Measurements from ENCODE around the gene HRG.
A peak's percentile ranks its signal among the peaks of the same experiment; 100 is the strongest.
"Not testable (repeated sequence)": the region's sequence is repeated elsewhere in the genome, so short reads cannot be mapped to it uniquely, and the experiment has no call there.

The HRG gene

DNA sequence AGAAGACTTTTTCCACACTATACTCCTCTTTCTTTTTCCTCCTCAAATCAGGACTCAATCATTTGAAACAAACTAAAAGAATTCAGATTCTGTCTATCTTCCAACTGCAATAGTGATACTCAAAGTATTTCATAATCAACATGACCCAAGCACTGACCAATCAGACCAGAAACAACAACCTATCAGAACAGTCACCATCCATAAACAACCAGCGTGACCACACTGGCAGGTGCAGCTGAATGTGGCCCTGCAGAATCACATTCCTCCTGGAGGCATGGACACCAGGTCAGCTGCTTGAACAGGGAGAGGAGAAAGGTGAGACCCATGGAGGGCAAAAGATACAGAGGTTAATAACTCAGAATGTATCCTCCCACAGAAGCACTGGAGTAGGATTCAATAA lies 13.3 kb downstream of the HRG start:
- no peak for TF ChIP-seq GATA1 (IDR thresholded peaks at IDR 0.05; ENCODE audit: low read depth, low read length)
- no peak for TF ChIP-seq POLR2A (IDR thresholded peaks at IDR 0.05; ENCODE audit: low read length)
- DNase-seq = no peak

DNA sequence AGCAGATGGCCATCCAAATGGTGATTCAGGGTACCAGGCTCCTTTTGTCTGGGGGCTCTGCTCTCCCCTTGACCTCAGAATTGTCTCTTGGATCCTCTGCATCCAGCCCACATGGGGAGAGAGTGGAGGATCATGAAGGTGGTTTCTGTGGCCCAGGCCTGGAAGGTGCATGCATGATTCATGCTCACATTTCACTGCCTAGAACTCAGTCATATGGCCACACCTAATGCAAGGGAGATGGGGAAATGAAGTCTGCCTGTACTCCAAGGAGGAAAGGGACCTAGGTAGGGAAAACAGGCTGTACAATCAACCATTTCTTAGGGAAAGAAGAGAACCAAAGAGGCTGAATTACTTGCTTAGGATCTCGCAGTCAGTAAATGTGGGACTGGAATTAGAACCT lies 15.1 kb downstream of the HRG start:
- DNase-seq = no peak
- no peak for TF ChIP-seq GATA1 (IDR thresholded peaks at IDR 0.05; ENCODE audit: low read depth, low read length)
- no peak for TF ChIP-seq POLR2A (IDR thresholded peaks at IDR 0.05; ENCODE audit: low read length)

DNA sequence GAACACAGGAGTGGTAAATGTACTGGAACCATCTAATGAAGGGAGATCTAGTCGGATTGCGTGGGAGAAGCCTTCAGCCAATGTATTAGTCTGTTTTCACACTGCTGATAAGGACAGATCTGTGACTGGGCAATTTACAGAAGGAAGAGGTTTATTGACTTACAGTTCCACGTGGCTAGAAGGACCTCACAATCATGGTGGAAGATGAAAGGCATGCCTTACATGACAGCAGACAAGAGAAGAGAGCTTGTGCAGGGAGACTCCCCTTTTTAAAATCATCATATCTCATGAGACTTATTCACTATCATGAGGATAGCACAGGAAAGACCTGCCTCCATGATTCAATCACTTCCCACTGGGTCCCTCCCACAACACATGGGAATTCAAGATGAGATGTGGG lies 17.0 kb downstream of the HRG start:
- TF ChIP-seq GATA1 (IDR thresholded peaks at IDR 0.05; ENCODE audit: low read depth, low read length) (no peak), POLR2A (IDR thresholded peaks at IDR 0.05; ENCODE audit: low read length) (no peak)

DNA sequence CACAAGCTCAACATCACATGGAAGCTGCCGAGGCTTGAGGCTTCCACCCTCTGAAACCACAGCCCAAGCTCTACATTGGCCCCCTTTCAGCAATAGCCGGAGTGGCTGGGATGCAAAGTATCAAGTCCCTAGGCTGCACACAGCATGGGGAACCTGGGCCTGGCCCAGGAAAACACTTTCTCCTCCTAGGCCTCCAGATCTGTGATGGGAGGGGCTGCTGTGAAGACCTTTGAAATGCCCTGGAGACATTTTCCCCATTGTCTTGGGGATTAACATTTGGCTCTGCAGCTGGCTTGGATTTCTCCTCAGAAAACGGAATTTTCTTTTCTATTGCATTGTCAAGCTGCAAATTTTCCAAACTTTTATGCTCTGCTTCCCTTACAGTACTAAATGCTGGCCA lies 18.2 kb downstream of the HRG start:
- TF ChIP-seq POLR2A (IDR thresholded peaks at IDR 0.05; ENCODE audit: low read length) = no peak
- no peak for TF ChIP-seq GATA1 (IDR thresholded peaks at IDR 0.05; ENCODE audit: low read depth, low read length)
- DNase-seq = no peak

More for the DNA sequence above, 17.0 kb downstream of the HRG start:
- no peak for DNase-seq

DNA sequence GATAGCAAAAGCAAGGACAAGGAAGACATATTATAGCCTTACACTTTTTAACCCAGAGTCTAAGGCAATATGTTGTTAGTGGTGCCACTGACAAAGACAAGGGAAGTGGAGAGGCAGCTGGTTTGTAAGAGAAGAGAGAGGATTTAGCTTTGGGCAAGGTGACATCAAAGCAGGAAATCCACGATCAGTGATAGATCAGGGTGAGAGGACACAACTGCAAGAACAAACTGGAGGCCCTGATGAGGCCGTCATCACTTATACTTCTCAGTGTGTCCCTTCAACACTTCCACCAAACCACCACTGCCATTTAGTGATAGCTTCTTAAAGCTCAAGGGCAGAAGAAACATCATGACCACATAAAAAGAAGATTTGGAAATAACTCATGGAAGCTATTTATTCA lies 20.7 kb downstream of the HRG start:
- not testable (repeated sequence) for DNase-seq

DNA sequence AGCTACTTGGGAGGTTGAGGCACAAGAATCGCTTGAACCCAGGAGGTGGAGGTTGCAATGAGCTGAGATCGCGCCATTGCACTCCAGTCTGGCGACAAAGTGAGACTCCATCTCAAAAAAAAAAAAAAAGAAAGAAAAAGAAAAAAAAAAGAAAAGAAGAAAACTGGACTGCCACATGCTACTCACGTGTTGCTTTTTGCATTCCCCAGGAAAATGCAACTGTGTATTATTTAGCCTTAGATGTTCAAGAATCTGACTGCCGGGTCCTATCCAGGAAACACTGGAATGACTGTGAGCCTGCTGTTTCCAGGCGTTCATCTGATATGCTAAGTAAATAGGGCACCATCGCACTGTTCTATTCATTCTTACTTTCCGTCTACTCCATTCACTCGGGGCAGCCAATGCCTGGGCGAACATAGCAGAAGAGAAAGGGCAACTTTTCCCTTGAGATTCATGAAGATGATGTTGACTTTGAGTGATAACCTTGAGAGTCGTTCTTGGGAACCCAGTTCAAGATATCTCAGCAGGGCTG lies 21.4 kb downstream of the HRG start:
- DNase-seq = no peak
- no peak for TF ChIP-seq POLR2A (IDR thresholded peaks at IDR 0.05; ENCODE audit: low read length)
- TF ChIP-seq GATA1 (IDR thresholded peaks at IDR 0.05; ENCODE audit: low read depth, low read length) = no peak

DNA sequence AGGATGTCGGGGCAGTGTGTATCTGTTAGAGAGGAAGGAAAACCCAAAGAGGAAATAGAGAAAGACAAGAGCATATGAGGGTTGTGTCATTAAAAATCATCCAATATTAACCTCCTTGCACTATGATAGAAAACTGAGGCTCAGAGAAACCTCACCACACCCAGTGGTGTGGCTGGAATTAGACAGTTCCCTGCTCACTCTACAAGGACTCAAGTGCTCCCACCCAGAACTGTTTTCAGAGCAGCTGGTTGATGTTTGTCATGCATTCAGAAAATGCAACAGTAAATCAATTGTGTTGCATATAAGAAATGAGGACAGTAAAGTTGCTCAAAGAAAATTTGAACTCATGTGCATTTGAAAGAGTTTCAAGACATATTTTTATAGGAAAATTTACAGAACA lies 24.5 kb downstream of the HRG start:
- not testable (repeated sequence) for DNase-seq

DNA sequence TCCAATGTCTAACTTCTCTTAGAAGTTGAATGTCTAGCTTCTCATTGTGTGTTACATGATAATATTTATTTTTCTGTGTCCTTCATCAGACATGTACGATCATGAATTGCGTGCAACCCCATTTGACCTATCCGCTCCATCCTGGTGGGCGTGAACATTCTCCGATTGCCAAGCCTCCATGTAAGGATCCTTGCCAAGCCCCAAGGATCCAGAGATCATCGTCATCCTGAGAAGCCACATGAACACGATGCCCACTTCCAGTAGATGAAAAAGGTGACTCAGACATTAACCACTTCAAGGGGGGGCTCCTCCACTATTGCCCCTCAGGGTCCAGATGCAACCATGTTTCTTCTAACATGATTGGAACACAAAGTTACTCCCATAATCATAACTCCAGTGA lies 25.9 kb downstream of the HRG start:
- no peak for TF ChIP-seq GATA1 (IDR thresholded peaks at IDR 0.05; ENCODE audit: low read depth, low read length)
- no peak for TF ChIP-seq POLR2A (IDR thresholded peaks at IDR 0.05; ENCODE audit: low read length)
- no peak for DNase-seq

DNA sequence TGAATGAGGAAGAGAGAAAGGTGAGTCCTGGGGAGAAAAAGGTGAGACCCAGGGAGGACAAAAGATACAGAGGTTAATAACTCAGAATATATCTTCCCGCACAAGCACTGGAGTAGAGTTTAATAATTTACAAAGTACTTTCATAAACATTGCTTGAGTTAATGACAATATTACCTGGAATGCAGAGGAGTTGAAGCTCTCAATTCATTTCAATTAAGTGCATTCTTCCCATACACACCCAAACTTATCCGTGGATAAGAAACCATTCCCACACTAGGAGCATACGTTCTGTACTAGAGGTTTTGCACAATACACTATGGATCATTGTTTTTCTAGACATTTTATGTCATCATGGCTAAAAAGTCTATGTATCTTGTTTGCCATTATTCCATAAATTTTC lies 28.0 kb downstream of the HRG start:
- TF ChIP-seq GATA1 (IDR thresholded peaks at IDR 0.05; ENCODE audit: low read depth, low read length) (no peak), POLR2A (IDR thresholded peaks at IDR 0.05; ENCODE audit: low read length) (no peak)
- no peak for DNase-seq

DNA sequence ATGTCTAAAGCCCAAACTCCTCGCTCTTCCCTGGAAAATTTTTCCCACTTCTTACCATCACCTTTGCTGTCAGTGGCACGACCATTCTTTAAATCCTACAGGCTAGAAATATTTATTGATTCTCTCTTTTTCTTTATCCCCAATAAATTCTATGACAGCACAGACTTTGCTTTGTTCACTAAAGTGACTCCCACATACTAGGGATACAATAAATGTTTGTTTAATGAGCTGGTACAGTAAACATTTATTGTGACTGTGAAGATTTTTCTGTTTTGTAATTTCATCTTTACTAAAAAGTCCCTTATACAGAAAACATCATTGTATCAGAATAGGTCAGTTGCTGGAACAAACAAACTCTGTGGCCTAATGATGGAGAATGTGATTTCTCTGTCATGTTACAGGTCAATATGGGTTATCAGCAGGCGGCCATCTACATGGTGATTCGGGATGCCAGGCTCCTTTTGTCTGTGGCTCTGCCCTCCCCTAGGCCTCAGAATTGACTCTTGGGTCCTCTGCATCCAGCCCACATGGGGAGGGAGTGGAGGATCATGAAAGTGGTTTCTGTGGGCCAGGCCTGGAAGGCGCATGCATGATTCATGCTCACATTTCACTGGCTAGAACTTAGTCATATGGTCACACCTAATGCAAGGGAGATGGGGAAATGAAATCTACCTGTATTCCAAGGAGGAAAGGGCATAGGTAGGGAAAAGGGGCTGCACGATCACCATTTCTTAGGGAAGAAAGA lies 28.6 kb downstream of the HRG start:
- DNase-seq = no peak
- TF ChIP-seq POLR2A (IDR thresholded peaks at IDR 0.05; ENCODE audit: low read length) (no peak), GATA1 (IDR thresholded peaks at IDR 0.05; ENCODE audit: low read depth, low read length) (no peak)

DNA sequence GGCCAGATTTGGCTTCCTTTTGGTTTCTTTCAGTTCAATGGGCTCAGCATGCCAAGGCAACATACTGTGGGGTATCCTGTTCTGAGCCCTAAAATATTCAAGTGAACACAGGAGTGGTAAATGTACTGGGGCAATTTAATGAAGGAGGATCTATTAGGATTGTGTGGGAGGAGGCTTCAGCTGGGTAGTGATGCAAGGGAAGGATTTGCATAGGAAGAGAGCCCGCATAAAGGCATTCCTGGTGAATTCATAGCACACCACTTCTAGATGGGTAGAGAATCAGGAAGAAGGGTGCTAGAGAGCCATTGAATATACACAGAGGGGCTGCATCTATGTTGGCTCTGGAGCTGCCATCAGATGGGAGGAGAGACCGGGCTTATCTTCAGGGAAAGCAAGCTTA lies 30.7 kb downstream of the HRG start:
- DNase-seq = no peak
- TF ChIP-seq POLR2A (IDR thresholded peaks at IDR 0.05; ENCODE audit: low read length) (no peak), GATA1 (IDR thresholded peaks at IDR 0.05; ENCODE audit: low read depth, low read length) (no peak)

DNA sequence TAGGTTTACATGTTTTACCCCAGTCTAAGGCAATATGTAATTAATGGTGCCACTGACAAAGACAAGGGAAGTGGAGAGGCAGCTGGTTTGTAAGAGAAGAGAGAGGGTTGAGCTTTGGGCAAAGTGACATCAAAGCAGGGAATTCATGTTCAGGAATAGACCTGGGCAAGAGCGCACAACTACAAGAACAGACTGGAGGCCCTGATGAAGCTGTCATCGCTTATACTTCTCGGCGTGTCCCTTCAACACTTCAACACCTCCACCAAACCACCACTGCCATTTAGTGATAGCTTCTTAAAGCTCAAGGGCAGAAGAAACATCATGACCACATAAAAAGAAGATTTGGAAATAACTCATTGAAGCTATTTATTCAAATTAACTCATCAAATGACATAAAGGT lies 31.7 kb downstream of the HRG start:
- no peak for DNase-seq
- TF ChIP-seq GATA1 (IDR thresholded peaks at IDR 0.05; ENCODE audit: low read depth, low read length) (no peak), POLR2A (IDR thresholded peaks at IDR 0.05; ENCODE audit: low read length) (no peak)

DNA sequence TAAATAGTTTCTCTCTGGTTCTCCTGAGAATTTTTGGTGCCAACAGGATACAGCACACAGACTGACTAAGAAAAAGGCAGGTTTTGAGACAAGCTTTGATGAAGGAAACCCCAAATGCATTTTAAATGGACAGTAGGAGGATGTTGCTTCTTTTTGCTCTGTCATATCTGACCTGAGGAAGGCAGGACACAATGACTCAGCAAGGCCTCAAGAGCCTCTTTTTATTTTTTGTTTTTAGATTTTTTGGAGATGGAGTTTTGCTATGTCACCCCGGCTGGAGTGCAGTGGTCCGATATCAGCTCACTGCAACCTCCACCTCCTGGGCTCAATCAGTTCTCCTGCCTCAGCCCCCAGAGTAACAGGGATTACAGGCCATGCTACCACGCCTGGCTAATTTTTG lies 34.5 kb downstream of the HRG start:
- TF ChIP-seq GATA1 (IDR thresholded peaks at IDR 0.05; ENCODE audit: low read depth, low read length) = no peak
- no peak for TF ChIP-seq POLR2A (IDR thresholded peaks at IDR 0.05; ENCODE audit: low read length)
- peak; percentile 69 to 73 for DNase-seq

DNA sequence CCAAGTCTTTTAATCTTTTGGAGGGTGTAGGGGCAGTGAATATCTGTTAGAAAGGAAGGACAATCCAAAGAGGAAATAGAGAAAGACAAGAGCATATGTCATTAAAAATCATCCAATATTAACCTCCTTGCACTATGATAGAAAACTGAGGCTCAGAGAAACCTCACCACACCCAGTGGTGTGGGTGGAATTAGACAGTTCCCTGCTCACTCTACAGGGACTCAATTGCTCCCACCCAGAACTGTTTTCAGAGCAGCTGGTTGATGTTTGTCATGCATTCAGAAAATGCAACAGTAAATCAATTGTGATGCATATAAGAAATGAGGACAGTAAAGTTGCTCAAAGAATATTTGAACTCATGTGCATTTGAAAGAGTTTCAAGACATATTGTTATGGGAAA lies 36.6 kb downstream of the HRG start:
- not testable (repeated sequence) for DNase-seq

DNA sequence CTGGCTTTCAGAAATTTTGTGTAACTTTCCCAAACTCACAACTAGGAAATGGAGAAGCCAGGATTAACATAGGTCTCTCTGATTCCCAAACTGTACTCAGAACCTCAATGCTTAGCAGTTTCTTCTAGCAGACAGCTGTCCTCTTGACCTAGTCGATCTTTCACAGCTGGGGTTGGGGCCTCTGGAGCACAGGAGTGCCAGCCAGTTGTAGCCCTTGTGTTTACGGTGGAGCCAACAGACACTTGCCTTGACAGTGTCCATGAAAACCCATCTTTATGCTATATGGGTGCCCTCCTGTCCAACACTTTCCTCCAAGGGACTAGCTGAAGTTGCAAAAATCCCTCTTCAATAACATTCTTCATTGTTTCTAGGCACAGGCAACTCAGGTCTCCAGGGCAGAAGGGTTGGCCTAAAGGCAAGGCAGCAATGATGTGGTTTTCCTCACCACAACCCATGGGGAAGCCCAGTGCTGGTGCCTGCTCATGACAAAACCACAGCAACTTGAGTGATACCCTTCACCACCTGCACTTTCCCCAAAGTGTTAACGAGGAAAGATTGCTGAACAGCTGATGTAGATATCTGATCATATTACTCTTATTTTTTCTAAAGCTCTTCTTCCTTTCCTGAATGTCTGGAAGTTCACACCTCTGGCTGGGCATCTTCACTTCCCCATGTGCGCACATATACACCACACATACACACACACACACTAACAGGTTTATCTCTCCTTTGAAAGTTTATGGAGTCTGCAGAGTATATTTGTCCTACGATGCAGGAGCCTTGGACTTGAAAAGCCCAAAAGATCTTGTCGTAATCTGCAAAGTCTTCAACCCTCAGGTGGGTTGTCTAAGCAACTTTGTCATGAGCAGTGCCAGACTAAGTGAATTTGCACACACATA lies 40.3 kb downstream of the HRG start:
- DNase-seq = no peak
- no peak for TF ChIP-seq GATA1 (IDR thresholded peaks at IDR 0.05; ENCODE audit: low read depth, low read length)
- TF ChIP-seq POLR2A (IDR thresholded peaks at IDR 0.05; ENCODE audit: low read length) = no peak
